Hematopoietic multipotent progenitor cell treated with erythropoietin and hydrocortisone succinate and interleukin-3 and kit ligand, for 6 days (in vitro differentiated cells): ENCODE measurements around the gene RNF114.
A peak's percentile ranks its signal among the peaks of the same experiment; 100 is the strongest.
"Not testable (repeated sequence)": the region's sequence is repeated elsewhere in the genome, so short reads cannot be mapped to it uniquely, and the experiment has no call there.

Source experiments
- DNase-seq: peaks from one replicate; pipeline ENCODE4 v3.0.0-alpha.2; 2015

The RNF114 gene

GRCh38 chr20:49928411-49929141, 7.6 kb upstream of the RNF114 start:
- peak; percentile 94 for DNase-seq

- no peak for DNase-seq
Observed at GRCh38 chr20:49929142-49929494, 7.1 kb upstream of the RNF114 start.

- DNase-seq, result no peak
Observed at GRCh38 chr20:49935746-49936152, 448 bp upstream of the RNF114 start.

DNA sequence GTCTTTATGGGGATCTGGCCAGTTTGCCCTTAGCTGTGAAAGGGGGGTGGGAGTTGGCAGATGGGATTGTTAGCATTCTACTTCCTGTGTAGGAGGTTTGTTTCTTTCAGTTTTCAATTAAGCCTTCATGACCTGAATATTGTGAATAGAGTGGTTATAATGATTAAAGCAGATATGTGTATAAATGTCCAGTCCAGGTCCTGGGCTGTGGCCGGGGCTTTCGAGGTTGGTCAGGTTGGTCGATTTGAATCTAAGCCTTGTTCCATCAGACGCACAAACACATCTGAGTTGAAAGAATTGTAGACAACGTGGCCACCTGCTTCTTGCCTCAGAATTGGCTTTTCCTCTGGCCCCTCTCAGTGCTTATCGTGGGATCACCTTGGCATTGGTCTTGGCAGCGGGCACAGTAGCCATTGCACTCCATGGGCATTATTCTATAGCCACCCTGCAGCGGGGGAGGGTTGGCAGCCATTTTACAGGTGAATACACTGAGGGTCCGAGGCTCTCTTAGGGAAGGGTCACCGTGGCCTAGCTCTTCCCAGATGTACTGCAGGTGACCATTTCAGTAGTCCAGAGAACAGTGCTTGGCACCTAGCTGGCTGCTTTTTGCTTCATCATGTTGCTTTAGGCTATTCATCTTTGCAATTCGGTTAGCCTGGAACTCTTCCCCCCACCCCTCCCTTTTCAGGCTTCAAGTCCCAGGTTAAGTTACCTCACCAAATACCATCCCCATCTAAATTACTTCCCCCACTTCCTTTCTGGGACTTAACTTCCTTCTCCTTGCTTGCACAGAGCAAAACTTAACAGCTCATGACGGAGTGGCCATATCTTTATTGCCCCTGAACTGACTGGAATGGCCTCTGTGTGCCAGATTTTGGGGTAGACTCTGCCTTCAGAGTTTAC, 1.1 kb downstream of the RNF114 start:
- DNase-seq, result peak; percentile 46

DNA sequence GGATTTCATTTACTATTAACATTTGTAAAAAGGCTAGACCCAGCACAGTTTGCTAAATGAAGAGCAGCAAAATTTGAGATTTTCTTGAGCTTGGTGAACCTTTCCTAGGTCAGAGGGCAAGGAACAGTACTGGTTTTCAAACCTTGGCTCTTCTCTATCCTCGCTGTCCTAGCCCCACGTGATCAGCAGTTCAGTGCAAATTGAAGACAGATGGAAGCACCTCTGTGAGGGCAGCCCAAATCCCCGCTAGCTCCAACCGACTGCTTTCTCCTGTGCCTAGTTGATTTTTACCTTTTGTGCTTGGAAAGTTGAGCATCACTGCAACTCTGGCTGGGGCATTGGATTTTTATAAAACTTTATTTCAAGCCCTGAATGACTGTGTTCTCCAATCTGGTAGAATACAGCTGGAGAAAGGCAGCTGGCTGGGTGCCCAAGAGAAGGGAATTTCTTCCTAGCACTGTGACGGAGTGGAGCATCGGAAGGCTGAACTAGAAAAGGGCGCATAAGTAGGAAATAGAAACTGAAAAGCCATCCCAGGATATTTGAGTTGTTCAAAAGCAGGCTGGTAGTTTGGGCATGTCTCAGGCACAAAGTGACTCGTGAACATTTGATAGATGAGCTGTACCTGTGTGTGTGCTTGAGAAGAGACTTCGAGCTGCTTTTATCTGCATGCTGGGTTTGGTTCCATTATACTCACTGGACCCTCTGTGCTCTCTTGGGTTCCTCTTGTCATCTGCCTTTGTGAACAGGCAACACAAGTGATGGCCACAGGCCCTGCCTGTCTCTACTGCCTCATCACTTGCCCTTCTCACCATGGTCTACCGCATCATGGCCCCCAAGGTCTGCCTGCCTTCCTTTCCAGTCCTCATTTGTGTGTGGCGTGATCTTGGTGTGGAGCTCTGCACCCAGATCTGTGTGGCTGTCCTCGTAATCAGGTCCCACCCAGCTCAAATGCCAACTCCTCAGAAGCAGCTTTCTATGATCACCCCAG, 2.3 kb downstream of the RNF114 start:
- DNase-seq, result no peak

DNA sequence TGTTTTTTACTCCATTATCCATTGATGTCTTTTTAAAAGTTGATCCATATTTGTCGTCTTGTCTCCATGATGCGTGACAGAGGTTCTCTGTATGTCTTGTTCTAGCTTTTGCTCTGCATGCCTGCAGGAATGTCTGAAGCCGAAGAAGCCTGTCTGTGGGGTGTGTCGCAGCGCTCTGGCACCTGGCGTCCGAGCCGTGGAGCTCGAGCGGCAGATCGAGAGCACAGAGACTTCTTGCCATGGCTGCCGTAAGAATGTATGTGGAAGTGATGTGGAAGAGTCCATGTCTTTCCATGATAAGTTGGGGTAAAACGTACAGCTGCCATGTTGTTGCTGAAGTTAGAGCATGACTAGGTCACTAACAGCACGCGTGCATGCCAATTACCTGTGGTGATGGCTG, 5.3 kb downstream of the RNF114 start:
- DNase-seq, result no peak

DNA sequence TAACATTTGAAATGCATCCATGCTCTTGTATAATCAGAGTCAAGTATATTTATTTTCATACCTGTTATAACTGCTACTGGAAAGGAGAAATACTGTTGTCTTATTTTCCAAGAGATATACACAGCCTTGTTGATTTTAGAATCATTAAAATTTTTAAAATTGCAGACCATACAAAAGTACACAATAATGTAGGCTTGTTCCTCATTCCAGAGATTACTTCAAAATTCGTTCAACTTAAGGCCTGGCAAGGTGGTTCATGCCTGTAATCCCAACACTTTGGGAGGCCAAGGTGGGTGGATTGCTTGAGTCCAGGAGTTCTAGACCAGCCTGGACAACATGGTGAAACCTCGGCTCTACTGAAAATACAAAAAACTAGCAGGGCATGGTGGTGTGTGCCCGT, 6.1 kb downstream of the RNF114 start:
- DNase-seq, result no peak

DNA sequence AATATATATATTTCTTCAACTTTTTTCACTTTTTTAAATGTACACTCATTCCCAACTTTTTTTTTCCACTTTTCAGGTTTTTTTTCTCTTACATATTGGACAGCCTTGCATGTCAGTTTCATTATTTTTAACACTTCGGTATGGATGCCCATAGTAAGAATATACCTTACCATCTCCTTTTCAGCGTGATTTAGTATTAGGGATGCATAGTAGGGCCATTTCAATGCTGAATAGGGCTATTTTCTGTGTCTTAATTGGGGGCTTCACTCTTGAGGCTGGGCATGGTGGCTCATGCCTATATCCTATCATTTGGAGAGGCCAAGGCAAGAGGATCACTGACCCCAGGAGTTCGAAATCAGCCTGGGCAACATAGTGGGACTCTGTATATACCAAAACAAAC, 6.7 kb downstream of the RNF114 start:
- no peak for DNase-seq

GRCh38 chr20:49945306-49945700, 9.1 kb downstream of the RNF114 start:
- no peak for DNase-seq

DNA sequence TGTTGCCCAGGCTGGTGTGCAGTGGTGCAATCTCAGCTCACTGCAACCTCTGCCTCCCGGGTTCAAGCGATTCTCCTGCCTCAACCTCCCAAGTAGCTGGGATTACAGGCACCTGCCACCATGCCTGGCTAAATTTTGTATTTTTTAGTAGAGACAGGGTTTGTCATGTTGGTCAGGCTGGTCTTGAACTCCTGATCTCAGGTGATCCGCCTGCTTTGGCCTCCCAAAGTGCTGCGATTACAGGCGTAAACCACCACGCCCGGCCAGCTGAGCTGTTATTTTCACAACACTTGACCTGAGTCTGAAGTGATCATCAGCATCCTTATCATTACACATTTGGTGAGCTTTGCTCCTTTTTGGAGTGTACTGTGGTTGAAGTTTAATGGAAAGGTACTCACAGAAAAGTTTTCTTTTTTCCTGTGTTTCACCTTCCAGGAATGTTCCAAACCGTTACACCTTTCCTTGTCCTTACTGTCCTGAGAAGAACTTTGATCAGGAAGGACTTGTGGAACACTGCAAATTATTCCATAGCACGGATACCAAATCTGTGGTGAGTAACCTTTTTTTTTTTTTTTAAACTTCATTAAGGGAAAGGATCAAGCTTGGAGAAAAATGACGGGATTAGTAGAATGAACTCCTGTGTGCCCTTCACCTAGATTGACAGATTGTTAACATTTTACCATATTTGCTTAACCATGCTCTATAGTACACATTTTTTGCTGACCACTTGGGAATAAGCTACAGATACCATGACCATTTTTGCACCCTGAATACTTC, 9.7 kb downstream of the RNF114 start:
- DNase-seq, result no peak

GRCh38 chr20:49948178-49948577, 12.0 kb downstream of the RNF114 start:
- DNase-seq, result no peak

- no peak for DNase-seq
Observed at GRCh38 chr20:49948809-49949507, 12.8 kb downstream of the RNF114 start.

- DNase-seq, result no peak
Observed at GRCh38 chr20:49951151-49951550, 15.0 kb downstream of the RNF114 start.

- no peak for DNase-seq
Observed at GRCh38 chr20:49955167-49955566, 19.0 kb downstream of the RNF114 start.

DNA sequence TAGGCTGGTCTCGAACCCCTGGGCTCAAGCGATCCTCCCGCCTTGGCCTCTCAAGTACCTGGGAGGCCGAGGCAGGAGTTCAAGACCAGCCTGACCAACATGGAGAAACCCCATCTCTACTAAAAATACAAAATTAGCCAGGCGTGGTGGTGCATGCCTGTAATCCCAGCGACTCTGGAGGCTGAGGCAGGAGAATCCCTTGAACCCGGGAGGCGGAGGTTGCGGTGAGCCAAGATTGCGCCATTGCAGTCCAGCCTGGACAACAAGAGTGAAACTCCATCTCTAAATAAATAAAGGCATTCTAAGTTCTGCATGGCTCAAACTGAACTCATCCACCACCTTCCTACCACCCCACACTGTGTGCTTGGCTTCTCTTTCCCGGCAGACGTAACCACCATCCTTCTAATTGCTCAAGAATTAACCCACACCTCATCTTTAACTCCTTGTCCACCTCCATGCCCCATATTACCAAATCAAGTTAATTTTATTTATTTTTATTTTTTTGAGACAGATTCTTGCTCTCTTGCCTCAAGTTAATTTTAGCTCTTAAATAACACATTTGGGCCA, 19.7 kb downstream of the RNF114 start:
- not testable (repeated sequence) for DNase-seq

GRCh38 chr20:49956689-49957088, 20.5 kb downstream of the RNF114 start:
- no peak for DNase-seq

GRCh38 chr20:49957089-49957938, 21.1 kb downstream of the RNF114 start:
- DNase-seq, result peak; percentile 46

- no peak for DNase-seq
Observed at GRCh38 chr20:49961413-49961812, 25.2 kb downstream of the RNF114 start.

DNA sequence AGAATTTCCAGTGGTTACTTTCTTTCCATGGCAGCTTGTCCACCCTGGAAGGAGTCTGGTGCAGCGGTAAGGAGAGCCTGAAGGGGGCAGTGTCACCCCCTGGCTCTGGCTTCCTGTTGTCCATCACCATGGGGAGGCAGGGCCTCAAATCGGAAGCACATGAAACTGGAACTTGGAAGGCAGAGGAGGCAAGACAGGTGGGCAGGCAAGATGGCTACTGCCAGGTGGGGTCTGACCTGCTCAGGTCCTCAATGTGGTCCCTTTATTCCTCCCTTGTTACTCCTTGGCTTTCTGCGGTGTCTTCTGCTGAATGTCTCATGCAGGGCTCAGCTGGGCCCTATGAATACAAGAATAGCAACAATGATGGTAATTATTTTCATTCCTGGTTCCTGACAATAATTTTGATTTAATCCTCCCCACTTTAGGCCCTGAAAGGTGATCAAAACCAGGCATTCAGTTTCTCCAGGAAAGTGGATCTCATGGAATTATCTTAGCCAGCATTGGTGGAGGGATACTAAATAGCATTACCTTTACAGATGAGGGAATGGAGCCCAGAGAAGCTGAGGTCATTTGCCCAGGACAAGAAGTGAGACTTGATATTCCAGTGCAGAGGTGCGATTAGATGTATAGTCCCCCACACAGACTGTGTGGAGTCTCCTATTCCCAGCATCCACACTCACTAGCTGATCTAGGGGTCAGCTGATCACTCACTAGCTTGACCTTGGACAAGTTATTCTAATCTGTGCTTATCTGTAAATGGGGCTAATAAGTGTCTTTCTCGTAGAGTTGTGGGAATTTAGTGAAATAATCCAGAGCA, 29.0 kb downstream of the RNF114 start:
- DNase-seq, result peak; percentile 73
